ENCODE results near the gene POLK.

DNA sequence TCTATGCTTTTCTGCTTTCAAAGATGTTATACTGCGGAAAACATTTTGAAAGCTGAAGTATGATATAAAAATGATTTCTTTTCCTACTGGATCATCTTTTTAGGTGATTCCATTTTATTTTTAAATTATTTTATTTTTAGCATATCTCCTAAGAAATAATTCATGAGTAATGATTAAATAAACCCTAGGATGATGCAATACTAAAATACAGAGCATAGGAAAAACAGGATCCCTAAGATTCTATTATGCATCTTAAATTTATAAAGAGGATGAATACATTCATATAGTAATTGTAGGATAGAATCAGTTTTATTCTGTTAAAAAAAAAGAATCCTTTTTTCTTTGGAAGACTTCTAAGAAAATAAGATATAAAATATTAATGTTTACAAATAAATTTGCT, 10.9 kb downstream of the POLK start:
- no peak for TF ChIP-seq CTCF (conservative IDR thresholded peaks at IDR 0.05; ENCODE audit: low read length)
- no peak for TF ChIP-seq EZH2phosphoT487 (IDR thresholded peaks at IDR 0.05; ENCODE audit: borderline replicate concordance, low read depth, low read length)
